Activated T-cell treated with anti-CD3 and anti-CD28 coated beads for 1 hour (primary cell): Measurements from ENCODE around the gene MBD3L3.
A peak's percentile ranks its signal among the peaks of the same experiment; 100 is the strongest.
"Not testable (repeated sequence)": the region's sequence is repeated elsewhere in the genome, so short reads cannot be mapped to it uniquely, and the experiment has no call there.

ENCODE experiments used
- DNase-seq: peaks from one replicate; pipeline ENCODE4 v3.0.0-alpha.2; 2020; ENCODE audit warnings: low read depth

Gene MBD3L3

DNA sequence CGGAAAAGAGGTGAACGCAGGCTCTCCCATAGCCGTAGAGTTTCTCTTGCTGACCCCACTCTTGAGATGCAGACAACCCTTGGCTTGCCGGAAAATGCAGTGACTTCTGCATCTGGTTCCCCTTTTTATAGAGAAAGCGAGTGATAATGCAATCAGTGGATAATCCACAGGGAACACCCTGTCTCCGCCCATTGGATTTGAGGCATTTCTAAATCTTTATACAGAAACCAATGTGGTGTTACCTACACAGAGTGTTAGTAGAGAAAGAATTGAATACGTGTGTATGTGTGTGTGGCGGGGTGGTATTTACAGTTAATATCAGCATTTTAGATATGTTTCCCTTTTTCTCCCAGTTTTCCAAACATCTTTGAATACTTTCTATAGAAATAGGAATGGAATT, at the start of gene MBD3L3:
MBD3L3 (minus strand) TSS at position 101 of the 400 bp plus-strand sequence; CDS start at position 30, 71 bp downstream.
- DNase-seq = not testable (repeated sequence)

DNA sequence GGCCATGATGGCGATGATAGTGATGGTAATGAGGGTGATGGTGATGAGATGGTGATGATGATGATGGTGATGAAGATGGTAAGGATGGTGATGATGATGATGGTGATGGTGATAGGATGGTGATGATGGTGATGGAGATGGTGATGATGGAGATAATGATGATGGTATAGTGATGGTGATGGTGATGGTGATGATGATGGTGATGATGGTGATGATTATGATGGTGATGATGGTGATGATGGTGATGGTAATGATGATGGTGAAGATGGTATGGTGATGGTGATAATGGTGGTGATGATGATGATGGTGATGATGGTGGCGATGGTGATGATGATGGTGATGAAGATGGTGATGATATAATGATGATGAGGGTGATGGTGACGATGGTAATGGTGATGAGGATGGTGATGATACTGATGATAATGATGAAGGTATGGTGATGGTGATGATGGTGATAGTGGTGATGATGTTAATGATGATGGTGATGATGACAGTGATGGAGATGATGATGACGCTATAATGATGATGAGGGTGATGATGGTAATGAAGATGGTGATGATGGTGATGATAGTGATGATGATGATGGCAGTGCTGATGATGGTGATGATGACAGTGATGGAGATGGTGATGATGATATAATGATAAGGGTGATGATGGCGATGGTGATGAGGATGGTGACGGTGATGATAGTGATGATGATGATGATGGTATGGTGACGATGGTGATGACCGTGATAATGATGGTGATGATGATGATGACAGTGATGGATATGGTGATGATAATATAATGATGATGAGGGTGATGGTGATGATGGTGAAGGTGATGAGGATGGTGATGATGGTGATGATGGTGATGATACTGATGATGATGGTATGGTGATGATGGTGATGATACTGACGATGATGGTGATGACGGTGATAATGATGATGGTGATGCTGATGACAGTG, 48.5 kb upstream of the MBD3L3 start:
- no peak for DNase-seq

DNA sequence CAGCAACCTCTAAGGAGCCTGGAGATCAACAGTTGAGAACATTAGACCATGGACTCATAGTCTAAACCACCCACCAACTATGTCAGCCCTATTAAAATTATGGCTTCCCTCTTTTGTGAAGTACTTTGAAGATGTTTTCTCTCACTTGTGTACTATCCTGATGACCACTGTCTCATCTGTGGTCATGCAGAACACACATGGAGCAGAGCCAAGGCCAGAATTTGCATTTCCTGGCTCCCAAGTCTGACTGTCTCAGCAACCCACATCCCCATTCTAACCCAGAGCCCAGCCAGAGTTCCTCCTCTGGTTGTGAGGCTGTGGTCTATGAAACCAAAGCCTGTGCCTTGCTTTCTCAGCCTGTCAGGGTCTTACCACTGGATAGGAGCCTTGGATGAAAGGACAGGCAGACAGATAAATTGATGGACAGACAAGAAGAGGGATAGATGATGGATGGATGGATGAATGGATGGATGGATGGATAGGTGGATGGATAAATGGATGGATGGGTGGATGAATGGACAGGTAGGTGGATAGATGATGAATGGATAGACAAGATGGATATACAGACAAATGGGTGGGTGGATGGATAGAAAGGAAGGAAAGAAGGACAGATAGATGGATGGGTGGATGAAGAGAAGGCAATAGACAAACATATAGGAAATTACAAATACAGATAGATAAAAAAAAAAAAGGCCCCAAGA, 46.4 kb upstream of the MBD3L3 start:
- no peak for DNase-seq

DNA sequence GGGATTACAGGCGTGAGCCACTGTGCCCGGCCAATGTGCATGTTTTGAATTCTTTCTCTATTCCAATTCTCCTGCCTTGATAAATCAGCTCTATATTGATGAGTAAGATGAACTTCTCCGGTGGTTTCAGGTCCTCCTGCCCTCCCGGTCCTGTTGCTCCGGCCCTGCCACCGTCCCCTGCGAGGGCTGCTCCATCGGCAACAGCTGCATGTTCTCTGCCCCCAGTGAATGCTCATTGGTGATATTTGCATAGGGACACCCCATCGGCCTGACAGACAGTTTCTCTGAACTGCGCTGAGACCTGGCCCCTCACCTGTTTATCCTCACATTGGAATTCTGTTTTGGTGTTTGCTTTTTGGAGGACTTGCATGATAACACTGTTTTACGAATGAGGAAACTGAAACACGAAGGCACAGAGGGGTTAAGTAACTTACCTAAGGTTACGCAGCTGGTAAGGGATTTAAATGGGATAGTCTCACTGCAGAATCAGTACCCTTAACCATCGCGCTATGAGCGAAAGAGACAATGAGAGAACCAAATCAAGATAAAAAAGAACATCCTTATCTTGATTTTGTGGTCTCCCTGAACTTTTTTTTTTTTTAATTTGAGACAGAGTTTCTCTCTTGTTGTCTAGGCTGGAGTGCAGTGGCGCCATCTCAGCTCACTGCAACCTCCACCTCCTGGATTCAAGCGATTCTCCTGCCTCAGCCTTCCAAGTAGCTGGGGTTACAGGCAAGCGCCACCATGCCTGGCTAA, 43.2 kb upstream of the MBD3L3 start:
- no peak for DNase-seq

DNA sequence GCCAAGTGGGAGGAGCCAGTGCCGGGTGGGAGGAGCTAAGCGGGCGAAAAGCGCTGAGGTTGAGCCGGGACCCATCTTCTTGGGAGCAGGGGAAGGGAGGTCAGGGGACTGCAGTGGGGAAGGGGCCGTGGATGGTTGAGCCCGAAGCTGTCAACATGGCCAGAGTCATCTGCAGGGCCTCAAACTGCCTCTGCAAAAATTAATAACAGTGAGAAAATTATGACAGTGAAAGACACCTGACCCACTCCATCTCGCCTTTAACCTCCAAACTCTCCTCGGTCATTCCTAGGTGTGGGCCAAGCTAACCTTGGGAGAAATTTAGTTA, 41.1 kb upstream of the MBD3L3 start:
- DNase-seq = peak; percentile 51

DNA sequence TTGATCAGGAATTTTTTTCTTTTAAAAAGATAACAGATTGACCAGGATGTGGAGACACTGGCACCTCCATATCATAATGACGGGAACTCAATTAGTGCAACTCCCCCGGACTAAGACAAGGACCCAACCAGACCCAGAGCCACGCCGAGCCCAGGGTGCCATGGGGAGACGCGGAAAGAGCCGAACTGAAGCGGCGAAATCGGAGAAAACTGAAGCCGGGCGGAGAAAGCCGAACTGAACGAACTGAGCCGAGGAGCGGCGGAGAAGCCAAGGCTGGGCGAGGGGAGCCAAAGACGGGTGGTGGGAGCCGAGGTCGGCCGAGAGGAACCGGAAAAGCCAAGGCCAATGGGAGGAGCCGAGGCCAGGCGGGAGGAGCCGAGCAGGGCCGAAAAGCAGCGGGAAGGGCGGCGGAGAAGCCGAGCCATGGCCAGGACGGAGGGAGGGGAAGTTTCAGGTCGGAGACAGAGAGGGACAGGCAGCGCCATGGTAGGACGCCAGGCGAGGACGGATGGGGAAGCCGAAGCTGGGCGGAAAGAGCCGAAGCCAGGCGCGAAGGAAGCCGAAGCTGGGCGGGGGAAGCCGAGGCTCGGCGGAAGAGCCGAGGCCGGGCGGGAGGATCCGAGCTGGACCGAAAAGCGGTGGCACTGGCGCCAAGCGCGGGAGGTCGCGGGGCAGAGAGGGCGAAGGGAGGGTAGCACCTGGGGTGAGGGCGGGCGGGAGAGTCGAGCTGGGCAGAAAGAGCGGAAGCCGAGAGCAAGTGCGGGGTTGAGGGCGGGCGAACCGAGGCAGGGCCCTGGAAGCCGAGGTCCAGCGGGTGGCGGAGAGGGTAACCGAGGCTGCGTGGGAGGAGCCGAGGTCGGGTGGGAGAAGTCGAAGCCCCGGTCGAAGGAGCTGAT, 40.5 kb upstream of the MBD3L3 start:
- DNase-seq = peak; percentile 84

DNA sequence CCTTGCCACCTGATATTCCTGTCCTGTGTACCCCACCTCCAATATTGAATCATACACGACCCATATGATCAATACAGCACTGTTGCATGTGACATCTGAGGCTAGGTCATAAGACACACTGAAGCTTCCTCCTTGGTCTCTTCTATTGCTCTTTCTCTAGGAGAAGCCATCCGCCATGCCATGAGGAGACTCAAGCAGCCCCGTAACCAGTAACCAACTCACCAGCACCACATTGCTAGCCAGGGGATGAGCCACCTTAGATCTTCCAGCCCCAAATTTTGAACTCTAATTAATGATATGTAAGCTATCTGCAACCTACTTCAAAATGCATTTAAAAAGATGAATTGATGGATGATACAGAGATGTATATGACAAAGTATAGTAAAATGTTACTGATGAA, 39.6 kb upstream of the MBD3L3 start:
- DNase-seq = no peak

DNA sequence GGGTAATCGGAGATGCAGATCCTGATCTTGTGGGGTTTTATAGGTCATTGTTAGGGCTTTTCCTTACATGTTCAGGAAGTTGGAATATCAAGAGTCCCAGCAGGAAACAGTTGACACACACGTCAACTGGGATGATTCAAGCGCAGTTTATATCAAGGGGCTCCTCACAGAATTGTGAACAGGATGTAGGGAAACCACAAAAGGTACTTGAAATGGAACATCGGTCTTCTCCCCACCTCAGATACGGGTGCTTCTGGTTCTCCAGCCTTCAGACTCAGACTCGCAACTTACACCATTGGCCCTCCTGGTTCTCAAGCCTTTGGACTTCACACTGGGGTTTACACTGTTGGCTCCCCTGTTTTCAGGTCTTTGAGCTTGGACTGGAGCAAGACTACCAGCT, 30.5 kb upstream of the MBD3L3 start:
- no peak for DNase-seq

DNA sequence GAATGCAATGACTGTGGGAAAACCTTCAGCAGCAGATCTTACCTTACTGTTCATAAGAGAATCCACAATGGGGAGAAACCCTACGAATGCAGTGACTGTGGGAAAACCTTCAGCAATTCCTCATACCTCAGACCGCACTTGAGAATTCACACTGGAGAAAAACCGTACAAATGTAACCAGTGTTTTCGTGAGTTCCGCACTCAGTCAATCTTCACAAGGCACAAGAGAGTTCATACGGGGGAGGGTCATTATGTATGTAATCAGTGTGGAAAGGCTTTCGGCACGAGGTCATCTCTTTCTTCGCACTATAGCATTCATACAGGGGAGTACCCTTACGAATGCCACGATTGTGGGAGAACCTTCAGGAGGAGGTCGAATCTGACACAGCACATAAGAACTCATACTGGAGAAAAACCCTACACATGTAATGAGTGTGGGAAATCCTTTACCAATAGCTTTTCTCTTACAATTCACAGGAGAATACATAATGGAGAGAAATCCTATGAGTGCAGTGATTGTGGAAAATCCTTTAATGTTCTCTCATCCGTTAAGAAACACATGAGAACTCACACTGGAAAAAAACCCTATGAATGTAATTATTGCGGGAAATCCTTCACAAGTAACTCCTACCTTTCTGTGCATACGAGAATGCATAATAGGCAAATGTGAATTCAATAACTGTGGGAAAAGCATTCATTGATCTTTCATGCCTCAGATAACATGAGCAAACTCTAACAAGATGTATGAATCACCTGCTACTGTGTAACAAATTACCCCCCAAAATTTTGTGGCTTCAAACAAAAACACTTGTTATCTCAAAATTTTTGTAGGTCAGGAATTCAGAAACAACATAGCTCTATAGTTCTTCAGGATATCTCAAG, 24.8 kb upstream of the MBD3L3 start:
- no peak for DNase-seq

DNA sequence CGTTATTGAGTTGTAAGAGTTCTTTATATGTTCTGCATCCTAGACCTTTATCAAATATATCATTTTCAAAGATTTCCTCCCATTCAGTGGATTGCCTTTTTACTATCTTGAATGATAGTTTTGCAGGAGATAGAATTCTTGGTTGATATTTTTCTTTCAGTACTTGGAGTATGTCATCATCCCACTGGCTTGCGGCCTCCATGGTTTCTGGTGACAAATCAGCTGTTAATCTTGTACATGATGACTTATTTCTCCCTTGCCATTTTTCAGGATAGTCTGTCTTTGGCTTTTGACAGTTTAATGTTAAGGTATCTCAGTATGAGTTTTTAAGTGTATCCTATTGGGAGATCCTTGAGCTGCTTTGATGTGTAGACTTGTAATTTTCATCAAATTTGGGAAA, 19.5 kb upstream of the MBD3L3 start:
- no peak for DNase-seq

DNA sequence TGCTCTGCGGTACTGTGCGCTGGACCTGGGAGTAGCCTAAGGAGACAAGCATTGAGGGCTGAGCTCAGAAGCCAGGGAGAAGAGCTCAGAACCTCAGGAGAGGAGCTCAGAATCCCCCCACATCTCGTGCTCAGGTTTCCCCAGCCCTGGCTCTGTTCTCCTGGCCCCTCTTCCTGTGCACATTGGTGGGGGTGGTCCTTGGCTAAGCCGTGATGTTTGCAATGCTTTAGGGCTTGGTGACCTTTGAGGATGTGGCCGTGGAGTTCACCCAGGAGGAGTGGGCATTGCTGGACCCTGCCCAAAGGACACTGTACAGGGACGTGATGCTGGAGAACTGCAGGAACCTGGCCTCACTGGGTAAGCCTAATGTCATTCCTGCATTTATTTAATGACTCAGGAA, 17.7 kb upstream of the MBD3L3 start:
- no peak for DNase-seq

DNA sequence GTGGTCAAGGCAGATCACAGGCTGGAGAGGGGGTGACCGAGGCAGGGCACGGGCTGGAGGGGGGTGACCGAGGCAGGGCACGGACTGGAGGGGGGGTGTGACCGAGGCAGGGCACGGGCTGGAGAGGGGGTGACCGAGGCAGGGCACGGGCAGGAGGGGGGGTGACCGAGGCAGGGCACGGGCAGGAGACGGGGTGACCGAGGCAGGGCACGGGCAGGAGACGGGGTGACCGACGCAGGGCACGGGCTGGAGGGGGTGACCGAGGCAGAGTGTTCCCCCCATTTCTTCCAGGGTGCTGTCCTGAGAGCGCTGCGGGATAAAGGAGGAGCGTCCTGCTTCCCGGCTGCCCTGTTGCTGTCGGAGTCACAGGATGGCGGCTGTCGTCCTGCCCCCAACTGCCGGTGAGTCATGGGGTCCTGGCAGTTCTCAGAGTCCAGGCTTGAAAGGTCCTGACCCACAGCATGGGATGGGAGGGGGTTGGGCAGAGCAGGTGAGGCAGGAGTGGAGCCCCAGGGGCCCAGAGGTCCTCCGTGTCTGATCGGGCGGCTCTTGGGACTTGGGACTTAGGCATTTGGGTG, 16.3 kb upstream of the MBD3L3 start:
- no peak for DNase-seq

DNA sequence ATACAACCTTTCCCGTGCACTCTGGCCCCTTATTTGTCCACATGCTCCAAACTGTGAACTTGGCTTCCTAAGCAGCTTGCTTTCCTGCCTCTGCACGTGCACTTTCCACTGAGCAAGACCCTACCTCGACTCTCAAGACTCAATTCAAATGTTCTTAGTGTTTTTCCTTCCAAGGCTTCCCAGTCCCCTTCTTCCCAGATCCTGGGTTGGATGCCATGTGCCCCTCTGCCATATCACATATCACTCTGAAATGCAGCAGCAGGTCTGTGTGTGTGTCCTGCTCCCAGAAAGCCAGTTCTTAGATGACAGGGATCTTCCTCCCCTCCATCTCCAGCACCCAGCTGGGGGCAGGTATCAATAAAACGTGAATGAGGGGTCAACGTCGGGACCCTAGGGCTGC, 14.1 kb upstream of the MBD3L3 start:
- no peak for DNase-seq

DNA sequence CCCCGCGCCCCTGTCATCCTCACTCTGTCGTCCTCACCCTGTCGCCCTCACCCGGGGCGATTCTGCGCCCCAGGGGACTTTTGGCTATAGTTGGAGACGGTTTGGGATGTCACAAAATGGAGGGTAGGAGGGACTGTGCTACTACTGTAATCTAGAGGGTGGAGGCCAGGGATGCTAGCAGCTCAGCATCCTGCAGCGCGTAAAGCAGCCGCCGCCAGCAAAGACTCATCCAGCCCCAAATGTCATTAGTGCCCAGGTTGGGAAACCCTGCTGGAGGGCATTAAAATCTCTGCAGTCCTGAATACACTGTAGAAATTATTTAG, 11.4 kb upstream of the MBD3L3 start:
- no peak for DNase-seq

DNA sequence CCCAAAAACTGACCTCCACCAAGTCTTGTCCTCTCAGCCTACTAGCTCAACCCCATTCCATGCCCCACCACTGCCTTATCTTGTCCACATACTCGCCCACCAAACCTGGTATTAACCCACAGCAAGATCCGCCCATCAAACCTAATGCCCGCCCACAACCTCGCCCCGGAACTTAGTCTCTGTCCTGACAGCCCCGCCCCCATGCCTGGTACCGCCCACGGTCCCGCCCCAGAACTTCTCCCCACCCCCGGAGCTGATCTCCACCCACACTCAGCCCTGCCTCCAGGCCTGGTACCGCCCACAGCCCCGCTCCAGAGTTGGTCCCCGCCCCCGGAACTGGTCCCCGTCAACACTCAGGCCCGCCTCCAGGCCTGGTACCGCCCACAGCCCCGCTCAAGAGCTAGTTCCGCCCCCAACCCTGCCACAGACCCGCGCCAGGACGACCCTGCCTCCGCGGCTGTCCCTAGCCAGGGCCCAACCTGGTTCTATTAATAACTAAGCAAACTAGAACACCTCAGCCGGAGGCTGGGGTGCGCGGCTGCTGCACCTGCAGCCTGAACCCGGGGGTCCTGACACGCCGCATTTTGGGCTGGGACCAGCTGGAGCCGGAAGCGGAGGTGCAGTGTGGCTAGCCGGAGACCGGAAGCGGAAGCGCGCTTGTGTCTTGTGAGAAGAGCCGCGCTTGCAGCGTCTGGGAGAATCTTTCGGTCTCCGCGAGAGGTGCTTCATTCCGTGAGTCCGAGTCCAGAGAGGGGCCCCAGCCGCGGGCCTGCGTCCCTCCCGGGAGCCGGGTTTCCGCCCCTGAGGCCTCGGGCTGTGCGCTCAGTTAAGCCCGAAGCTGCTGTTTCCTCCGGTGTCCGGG, 10.8 kb upstream of the MBD3L3 start, which contains the start of gene ZNF557:
ZNF557 (plus strand) TSS at position 662 of the 862 bp plus-strand sequence. CDS start 5,372 bp downstream, outside the sequence.
- DNase-seq = peak; percentile 98

DNA sequence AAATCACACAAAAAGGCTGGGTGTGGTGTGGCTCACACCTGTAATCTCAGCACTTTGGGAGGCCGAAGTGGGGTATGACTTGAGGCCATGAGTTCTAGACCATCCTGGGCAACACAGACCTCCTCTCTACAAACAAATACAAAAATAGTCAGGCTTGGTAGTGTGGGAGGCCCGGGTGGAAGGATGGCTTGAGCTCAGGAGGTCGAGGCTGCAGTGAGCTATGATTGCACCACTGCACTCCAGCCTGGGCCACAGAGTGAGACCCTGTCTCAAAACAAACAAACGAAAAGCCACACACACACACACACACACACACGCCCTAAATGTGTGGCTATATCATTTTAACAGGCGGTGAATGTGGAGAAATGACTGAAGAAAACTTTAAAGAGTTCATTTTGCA, 10.1 kb upstream of the MBD3L3 start:
- no peak for DNase-seq

DNA sequence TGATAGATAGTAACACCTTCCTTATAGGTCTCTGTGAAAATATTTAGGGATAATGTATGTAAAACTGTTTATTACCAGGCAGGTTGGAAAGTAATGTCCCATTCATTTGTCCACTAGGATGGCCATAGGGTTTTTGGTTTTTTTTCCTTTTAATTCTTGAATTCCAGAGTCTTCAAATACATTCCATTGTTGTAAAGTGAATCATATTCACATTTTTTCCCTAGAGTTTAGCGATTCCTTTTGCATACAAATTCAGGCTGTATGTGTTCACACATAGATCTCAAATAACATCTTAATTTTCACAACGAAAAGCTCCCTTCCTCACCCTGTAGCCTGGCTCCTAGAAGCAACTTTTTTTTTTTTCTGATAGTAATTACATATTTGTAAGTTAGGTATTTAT, 9.2 kb upstream of the MBD3L3 start:
- DNase-seq = no peak

DNA sequence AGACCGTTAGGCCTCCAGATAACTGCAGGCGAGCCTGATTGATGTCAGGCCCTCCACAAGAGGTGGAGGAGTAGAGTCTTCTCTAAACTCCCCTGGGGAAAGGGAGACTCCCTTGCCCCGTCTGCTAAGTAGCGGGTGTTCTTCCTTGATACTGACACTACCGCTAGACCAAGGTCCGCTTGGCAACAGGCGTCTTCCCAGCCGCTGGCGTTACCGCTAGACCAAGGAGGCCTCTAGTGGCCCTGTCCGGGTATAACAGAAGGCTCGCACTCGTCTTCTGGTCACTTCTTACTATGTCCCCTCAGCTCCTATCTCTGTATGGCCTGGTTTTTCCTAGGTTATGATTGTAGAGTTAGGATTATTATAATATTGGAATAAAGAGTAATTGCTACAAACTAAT, 8.6 kb upstream of the MBD3L3 start:
- not testable (repeated sequence) for DNase-seq

DNA sequence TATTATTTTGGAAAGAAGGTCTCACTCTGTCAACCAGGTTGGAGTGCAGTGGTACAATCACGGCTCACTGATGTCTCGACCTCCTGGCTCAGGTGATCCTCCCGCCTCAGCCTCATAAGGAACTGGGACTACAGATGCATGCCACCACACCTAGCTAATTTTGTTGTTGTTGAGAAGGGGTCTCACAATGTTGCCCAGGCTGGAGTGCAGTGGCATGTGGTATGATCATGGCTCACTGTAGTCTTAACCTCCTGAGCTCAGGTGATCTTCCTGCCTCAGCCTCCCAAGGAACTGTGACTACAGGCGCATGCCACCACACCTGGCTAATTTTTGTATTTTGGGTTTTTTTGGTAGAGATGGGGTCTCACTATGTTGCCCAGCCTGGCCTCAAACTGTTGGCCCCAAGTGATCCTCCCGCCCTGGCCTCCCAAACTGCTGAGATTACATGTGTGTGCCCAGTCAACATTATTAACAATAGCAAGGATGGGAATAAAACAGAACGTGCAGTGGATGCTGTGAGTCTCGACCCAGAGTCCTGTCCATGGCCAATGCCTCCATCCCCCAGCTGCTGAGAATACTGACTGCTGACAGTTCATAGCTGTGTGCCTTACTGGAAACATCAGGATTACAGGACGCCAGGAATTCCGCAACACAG, 5.4 kb upstream of the MBD3L3 start:
- DNase-seq = no peak
